NCI-H146 treated with DMSO at 0.1 percent for 48 hours (cell line): ENCODE data around the gene POSTN.

Experiments
- DNase-seq: peaks from one replicate; lab custom pipeline; 2025; ENCODE audit not compliant: unreplicated experiment; lab: John Stamatoyannopoulos, UW

Gene POSTN

GRCh38 chr13:37526710-37527473, 71.7 kb downstream of the POSTN start:
- no peak for DNase-seq

GRCh38 chr13:37515226-37515625, 83.3 kb downstream of the POSTN start:
- DNase-seq = no peak
